ENCODE data around the gene LAMB3.

The LAMB3 gene

DNA sequence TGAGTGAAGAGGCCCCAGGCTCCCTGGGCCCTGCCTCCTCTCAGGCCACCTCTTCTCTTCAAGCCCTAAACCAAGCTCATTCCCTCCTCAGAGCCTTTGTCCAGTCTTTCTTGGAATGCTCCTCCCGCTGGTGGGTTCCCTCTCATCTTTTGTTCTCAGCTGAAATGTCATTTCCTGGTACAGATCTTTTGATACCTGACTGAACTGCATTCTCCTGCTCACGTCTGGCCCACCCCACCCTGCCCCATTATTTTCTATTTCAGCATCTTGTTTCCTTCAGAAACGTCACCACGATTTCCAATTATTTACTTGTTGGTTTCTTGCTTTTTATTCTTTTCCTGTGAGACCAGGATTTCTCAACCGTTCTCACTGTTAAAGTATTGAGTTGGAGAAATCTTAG lies 16.4 kb downstream of the LAMB3 start:
- no peak overlapping the region for H3K4me3 ChIP-seq (ENCODE audit: low read depth, low read length)
- TF ChIP-seq, protein P1, sequence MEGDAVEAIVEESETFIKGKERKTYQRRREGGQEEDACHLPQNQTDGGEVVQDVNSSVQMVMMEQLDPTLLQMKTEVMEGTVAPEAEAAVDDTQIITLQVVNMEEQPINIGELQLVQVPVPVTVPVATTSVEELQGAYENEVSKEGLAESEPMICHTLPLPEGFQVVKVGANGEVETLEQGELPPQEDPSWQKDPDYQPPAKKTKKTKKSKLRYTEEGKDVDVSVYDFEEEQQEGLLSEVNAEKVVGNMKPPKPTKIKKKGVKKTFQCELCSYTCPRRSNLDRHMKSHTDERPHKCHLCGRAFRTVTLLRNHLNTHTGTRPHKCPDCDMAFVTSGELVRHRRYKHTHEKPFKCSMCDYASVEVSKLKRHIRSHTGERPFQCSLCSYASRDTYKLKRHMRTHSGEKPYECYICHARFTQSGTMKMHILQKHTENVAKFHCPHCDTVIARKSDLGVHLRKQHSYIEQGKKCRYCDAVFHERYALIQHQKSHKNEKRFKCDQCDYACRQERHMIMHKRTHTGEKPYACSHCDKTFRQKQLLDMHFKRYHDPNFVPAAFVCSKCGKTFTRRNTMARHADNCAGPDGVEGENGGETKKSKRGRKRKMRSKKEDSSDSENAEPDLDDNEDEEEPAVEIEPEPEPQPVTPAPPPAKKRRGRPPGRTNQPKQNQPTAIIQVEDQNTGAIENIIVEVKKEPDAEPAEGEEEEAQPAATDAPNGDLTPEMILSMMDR (IDR thresholded peaks at IDR 0.05; ENCODE audit: low read depth, low read length): no peak
- in situ Hi-C loops (cut with HindIII; ENCODE audit: low sequenced_read_pairs): no loop called here
- DNase-seq (ENCODE audit: low read depth, low spot score): no peak

- DNase-seq (ENCODE audit: low read depth, low spot score): no peak
- TF ChIP-seq, protein P1 (IDR thresholded peaks at IDR 0.05; ENCODE audit: low read depth, low read length): no peak
- no peak overlapping the region for H3K4me3 ChIP-seq (ENCODE audit: low read depth, low read length)
- in situ Hi-C loops (cut with HindIII; ENCODE audit: low sequenced_read_pairs): no loop called here
These were observed 18.1 kb downstream of the LAMB3 start for GRCh38 chr1:209634005-209634737.

GRCh38 chr1:209633335-209633997 lies 18.8 kb downstream of the LAMB3 start:
- no peak for DNase-seq (ENCODE audit: low read depth, low spot score)
- in situ Hi-C loops (cut with HindIII; ENCODE audit: low sequenced_read_pairs): no loop called here
- H3K4me3 ChIP-seq (ENCODE audit: low read depth, low read length): no peak overlapping the region
- TF ChIP-seq, protein P1 (IDR thresholded peaks at IDR 0.05; ENCODE audit: low read depth, low read length): no peak

DNA sequence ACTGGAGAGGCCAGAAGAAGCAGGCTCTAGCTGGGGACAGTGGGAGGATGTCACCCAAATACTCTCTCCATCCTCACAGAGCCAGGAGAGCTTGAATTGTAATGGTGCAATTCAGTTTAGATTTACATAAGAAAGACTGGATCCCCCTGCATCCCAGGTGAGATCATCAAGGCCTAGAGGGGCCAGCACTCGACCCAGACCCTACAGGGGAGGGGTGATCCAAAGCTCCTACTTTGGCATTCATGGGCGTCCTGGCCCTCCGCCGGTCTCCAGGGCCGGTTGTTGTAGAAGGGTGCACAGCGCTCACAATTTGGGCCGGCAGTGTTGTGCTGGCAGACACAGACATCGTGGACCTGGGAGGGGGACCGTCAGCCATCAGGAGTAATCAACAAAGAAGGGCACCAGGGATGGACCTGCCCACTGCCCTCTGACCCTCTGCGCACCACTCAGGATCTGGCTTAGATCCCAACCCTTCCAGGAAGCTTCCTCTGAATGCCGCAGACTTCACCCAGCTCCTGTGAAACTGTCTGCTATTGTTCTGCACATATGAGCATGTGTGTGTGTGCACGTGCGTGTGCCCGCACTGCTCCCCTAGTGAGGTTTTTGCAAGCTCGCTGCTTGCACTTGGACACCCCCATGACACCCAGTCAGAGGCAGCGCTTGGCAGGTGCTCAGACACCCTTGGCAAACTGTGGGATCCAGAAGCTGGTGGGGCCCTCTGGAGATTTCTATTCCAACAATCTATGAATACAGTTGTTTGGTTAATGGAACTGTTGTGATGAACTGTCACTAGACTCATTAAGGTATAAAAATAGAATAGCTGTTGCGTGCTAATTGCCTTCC lies 21.6 kb downstream of the LAMB3 start:
- in situ Hi-C loops (cut with HindIII; ENCODE audit: low sequenced_read_pairs): no loop called here
- DNase-seq (ENCODE audit: low read depth, low spot score): no peak
- TF ChIP-seq, protein P1 (IDR thresholded peaks at IDR 0.05; ENCODE audit: low read depth, low read length): no peak

GRCh38 chr1:209629621-209630382 lies 22.4 kb downstream of the LAMB3 start:
- TF ChIP-seq, protein P1 (IDR thresholded peaks at IDR 0.05; ENCODE audit: low read depth, low read length): no peak
- no peak for DNase-seq (ENCODE audit: low read depth, low spot score)
- in situ Hi-C loops (cut with HindIII; ENCODE audit: low sequenced_read_pairs): no loop called here
- H3K4me3 ChIP-seq (ENCODE audit: low read depth, low read length): no peak overlapping the region

More for the DNA sequence above, 21.6 kb downstream of the LAMB3 start:
- H3K4me3 ChIP-seq (ENCODE audit: low read depth, low read length): no peak overlapping the region
